Mononuclear cell (primary cell): ENCODE results near the gene CRAT. TPM values are rescaled to one million over a fixed set of nuclear protein-coding genes. Genes with fewer than 3 reads are reported as not detected.
"Not testable (repeated sequence)": the region's sequence is repeated elsewhere in the genome, so short reads cannot be mapped to it uniquely, and the experiment has no call there.

Source experiments
- H3K27me3 ChIP-seq: 2 replicates; pipeline ENCODE4 v1.6.0; 2011; ENCODE audit warnings: low read length, control low read depth; ENCODE audit not compliant: insufficient read depth
- H3K4me1 ChIP-seq: 2 replicates; pipeline ENCODE4 v1.5.1; 2011; ENCODE audit warnings: mild to moderate bottlenecking, low read length, control low read depth; ENCODE audit not compliant: insufficient read depth
- H3K4me3 ChIP-seq: 2 replicates; pipeline ENCODE4 v1.5.1; 2011; ENCODE audit warnings: mild to moderate bottlenecking, low read length, moderate library complexity
- H3K9me3 ChIP-seq: 2 replicates; pipeline ENCODE4 v1.5.1; 2011; ENCODE audit warnings: low read depth, mild to moderate bottlenecking, control low read depth, low read length
- total RNA-seq: library from RNA; depleted of rRNA; stranded (reverse); fragments of >200 nt; gene quantifications from one replicate; pipeline ENCODE4 v1.2.3, GENCODE V29; 2012

Gene CRAT
- total RNA-seq, 1 donor, result 11.6 TPM

DNA sequence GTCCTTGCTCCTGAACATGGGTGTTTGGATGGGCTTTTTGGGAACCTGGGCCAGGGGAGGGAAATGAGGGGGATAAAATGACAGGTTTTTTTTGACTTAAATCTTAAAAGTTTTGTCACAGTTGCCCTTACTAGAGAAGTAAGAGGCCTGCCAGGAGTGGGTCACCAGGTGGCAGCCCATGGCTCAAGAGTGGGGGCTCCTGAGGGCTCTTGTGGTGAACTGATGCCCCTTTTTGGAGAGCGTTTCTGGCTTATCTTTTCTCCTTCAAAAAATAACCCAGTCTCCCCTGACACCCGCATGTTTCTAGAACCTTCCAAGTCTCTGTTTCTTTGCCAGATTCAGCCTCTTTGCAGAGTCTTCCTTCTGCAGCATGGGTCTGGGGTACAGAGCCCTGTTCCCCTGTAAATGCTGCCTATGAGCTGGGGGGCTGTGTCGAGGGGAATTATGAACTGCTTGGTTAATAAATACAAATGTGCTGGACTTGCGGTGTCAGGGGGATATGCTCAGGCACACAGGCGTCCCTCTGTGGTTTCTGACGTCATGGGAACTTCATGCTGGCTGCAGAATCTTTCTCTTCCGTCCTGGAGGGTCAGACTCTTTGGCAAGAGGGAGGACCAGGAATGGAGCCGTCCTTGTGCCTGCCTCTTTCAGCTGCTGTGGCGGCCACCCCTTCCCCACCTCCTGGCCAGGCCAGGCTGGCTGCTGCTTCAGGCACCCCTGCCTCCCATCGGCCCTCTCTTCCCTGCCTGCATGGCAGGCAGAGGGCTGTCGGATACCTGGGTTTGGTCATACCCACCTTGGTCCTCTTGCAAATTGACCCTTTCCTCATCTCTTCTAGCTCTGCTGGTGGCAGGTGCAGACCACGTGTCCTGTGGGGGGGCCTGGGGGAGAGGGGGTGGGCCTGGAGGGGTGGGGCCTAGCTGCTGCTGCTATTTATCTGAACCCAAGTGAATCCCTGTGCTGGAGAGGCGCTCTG is 30.8 kb upstream of the CRAT start:
- Histone ChIP-seq H3K4me1 (peaks cover 42% of the 10 kb centered on the region), H3K4me3 (no peak overlapping the region)

DNA sequence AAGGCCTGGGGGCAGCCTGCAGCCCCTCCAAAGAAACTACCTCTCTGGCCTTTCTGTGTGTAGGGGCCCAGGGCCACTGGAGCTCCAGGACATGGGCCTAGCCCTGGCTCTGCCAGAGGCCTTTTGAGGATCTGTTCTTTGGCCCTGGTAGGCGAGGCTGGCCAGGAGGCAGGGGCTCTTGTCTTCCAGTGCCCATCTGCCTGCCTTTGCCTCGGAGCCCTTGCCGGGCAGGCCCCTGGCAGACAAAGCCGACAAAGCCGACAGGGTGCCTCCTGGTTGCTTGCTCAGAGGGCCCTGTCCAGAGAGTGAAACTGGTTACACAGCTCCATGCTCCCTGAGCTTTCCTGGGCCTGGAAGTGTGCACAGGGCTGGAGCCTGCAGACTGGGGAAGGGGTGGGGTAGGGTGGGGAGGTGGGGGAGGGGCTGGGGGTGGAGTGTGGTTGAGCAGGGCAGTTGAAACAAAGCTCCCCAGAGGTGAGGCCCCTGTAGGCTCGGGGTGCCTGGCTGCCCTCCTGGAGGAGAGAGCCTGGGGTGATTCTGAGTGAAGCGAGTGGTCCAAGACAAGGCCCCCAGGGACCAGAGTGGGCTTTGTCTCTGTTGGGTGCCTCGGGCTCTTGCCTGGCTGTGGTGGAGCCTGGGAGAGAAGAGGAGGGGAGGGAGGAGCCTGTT is 29.9 kb upstream of the CRAT start:
- peak overlapping the region; percentile 10 for H3K4me3 ChIP-seq

More for the DNA sequence above, 30.8 kb upstream of the CRAT start:
- Histone ChIP-seq H3K9me3 (no peaks in the 10 kb centered on the region), H3K27me3 (no peaks in the 10 kb centered on the region)

DNA sequence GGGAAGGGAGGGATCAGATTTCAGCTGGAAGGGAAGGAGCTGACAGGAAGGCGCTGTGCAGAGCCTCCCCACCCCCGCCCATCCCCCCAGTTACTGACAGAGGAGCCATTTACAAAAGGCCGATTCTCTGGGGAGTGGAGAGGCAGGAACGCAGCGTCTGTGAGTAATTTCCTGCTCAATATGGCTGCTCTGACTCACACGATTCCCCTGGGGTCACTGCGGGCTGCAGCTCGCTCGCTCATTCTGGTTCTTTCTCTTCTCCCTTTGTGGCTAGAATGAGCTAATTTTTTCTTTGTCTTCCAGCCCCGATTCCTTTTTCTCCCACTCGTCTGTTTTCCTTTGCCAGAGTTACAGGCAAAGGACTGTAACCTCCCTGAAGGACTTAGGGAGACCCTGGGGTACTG is 29.4 kb upstream of the CRAT start:
- Histone ChIP-seq H3K9me3 (no peaks in the 10 kb centered on the region), H3K4me1 (peaks cover 42% of the 10 kb centered on the region), H3K4me3 (peak overlapping the region; percentile 22), H3K27me3 (no peaks in the 10 kb centered on the region)

More for the DNA sequence above, 29.9 kb upstream of the CRAT start:
- H3K4me1 ChIP-seq, result peaks cover 42% of the 10 kb centered on the region
- H3K9me3 ChIP-seq, result no peaks in the 10 kb centered on the region
- H3K27me3 ChIP-seq, result no peaks in the 10 kb centered on the region

DNA sequence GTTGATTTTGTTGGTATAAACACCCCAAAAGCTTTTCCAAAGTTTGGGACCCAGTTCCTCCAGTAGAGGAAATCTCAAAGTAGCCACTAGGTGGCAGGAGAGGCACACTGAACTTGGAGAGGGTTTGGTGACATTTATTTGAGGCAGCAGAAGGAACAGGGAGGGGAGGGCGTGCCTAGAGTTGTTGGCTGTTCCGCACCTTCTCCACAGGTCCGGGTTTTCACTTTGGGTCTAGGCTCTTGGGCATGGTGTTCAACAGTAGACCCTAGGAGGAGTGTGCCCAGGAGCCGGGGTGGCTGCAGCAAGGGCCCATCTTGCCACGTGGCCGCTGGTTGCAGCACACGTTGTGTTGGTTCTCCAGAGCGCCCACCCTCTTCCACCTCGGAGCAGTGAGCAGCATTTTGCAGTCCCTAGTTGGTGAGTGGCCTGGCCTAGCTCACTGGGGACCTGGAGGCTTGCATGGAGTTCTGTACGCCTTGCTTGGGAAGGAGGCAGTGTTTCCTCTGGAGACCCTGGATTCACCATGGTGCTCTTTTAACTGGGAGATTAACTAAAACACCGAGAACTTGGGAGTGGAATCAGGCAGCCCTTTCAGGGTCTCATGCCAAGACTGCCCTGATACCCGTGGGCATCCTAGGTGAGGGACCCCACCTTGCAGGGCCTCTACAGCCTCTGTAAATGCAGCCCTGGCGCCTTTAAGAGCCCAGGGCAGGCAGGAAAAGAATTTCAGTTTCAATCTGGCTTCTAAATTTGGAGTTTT is 28.8 kb upstream of the CRAT start:
- no peaks in the 10 kb centered on the region for H3K27me3 ChIP-seq
- no peaks in the 10 kb centered on the region for H3K9me3 ChIP-seq
- H3K4me3 ChIP-seq, result peak overlapping the region; percentile 22
- H3K4me1 ChIP-seq, result peaks cover 42% of the 10 kb centered on the region

DNA sequence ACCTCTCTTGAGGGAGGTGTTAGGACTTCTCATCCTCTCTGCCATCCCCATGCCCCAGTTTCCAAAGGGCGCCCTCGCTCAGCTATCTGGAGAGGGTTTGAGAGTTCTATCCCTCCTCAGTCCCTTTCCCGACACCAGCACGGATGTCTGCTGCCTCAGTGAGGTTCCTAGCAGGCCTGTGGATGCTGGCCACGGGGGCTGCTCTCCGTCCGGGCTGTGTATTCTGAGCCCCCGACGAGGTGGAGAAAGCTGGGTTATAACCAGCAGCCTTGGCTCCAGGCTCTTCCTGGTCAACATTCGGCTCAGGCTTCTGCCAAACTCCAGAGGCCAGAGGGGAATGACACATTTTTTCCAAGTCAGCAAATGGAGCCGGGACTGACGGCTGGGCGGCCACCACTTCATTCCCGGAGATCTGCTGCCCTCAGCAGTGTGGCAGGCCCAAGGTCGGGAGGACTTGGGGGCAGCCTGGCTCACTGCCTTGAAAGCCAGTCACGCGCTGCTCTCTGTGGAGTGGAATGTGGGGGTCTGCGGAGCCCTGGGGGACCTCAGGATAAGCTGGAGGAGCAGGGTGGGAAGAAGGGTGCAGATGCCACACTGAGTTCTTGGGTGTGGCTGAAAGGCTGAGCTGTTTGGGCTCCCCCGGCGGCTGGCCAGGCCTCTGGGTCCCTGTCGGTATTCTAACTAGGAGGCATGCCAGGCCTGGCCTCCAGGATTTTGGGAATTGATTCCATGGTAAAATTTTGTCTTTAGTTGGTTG is 28.1 kb upstream of the CRAT start:
- H3K4me1 ChIP-seq, result peaks cover 42% of the 10 kb centered on the region
- H3K27me3 ChIP-seq, result no peaks in the 10 kb centered on the region
- no peak overlapping the region for H3K4me3 ChIP-seq
- no peaks in the 10 kb centered on the region for H3K9me3 ChIP-seq

DNA sequence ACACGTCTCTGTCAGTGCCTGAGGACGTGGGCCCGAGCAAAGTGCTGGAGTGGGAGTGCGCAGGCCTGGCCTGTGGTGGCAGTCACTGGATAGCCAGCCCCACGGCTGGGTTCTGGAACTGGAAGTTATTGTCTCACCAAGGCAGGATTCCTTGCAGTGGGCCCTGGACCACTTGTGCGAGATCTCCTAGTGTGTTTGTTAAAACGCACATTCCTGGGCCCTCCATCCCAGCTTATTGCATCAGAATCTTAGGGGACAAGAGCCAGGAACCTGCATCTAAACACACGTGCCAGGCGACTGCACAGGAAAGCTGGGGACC is 27.5 kb upstream of the CRAT start:
- Histone ChIP-seq H3K27me3 (no peaks in the 10 kb centered on the region), H3K4me1 (peaks cover 40% of the 10 kb centered on the region), H3K4me3 (no peak overlapping the region), H3K9me3 (no peaks in the 10 kb centered on the region)

DNA sequence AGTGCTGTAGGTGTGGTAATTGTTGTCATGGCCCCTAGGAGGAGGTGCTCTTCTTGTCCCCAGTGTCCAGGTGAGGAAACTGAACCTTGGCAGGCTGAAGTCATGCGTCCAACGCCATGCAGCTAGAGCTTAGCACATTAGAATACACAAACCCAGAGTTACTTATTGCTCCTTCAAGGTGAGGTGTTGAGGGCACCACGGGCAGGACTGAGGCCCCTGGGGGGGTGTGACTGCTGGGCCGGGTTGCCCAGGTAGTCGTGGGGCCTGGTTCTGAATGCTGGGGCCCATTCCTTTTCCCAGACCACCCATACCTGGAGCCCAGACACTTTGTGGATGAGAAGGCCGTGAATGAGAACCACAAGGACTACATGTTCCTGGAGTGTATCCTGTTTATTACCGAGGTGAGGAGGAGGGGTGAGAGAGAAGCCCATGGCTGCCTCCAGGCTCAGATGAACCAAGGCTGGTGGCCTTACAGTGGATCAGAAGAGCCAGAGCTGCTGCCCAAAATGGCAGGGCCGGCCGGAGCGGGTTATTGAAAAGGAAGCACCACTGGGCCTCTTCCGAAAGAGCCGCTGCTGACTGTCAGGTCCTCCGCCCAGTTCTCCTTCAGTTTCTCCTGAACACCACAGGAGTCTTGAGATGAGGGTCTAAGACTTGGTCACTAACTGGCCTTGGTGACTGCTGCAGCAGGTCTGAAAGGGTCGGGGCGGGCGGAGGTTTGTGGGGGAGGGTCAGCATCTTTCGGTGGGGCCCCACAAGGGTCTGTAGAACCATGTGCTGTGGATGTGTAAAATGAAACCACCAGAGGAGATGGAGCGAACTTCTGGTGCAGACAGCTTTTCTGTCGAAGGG is 26.9 kb upstream of the CRAT start:
- H3K4me3 ChIP-seq, result no peak overlapping the region
- H3K9me3 ChIP-seq, result no peaks in the 10 kb centered on the region
- H3K4me1 ChIP-seq, result peaks cover 34% of the 10 kb centered on the region
- no peaks in the 10 kb centered on the region for H3K27me3 ChIP-seq

DNA sequence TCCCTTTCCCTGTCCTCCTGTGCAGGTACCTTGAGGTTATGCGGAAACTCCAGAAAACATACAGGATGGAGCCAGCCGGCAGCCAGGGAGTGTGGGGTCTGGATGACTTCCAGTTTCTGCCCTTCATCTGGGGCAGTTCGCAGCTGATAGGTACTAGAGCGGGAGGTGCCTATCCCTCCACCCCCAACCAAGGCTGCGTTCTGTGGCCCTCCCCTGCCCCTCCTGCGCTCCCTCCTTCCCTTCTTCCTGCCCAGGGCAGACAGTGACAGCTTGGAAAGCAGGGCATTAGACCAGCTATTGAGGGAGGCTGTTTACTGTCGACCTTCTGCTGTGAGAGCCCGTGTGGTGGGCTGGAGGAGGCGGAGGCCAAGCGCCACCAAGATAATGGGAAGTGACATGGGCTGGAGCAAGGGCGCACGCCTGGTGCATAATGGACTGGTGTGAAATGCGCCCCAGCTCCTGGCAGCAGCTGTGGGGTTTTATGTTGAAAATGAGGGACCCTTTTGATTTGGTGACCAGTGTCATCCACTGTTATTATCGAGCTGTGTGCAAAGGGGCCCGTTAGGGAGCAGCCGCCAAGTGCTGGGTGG is 25.9 kb upstream of the CRAT start:
- Histone ChIP-seq H3K4me1 (peaks cover 28% of the 10 kb centered on the region), H3K27me3 (no peaks in the 10 kb centered on the region)

DNA sequence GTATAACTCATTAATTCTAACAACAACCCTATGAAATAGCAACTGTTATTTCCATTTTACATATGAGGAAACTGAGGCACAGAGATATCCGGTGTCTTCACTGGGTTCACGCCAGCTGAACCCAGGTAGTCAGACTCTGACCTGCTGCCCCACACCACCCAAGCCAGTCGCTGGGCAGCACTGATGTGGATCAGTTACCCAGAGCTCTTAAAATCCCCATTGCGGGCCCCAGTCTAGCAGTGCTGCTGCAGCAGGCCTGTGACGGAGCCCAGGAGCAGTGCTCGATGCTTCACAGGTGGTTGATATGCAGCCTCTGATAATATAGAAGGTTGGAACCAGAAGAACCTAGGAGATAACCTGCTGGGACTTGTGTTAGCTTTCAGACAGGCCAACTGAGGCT is 24.9 kb upstream of the CRAT start:
- Histone ChIP-seq H3K4me1 (peaks cover 20% of the 10 kb centered on the region), H3K4me3 (no peak overlapping the region), H3K27me3 (no peaks in the 10 kb centered on the region), H3K9me3 (no peaks in the 10 kb centered on the region)

More for the DNA sequence above, 25.9 kb upstream of the CRAT start:
- Histone ChIP-seq H3K9me3 (no peaks in the 10 kb centered on the region), H3K4me3 (no peak overlapping the region)

DNA sequence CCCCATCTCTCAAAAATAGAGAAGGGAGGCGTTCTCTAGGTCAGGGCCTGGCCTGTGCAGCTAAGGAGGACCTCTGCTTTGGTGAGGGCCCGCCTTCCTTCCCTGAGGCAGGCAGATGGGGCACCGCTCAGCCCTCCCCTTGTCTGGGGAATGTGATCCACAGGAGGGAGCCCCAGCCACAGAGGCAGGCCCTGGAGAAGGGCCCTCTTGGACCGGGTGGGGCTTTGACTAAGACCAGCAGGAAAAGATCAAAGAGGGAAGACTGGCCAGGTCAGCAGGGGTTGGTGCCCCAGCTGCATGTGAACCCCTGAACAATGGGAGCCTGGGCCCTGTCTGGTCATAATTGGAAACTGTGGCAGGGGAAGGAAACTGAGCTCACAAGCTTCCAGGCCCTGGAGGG is 22.5 kb upstream of the CRAT start:
- Histone ChIP-seq H3K4me1 (peaks cover 6% of the 10 kb centered on the region), H3K9me3 (no peaks in the 10 kb centered on the region), H3K4me3 (no peak overlapping the region), H3K27me3 (no peaks in the 10 kb centered on the region)

DNA sequence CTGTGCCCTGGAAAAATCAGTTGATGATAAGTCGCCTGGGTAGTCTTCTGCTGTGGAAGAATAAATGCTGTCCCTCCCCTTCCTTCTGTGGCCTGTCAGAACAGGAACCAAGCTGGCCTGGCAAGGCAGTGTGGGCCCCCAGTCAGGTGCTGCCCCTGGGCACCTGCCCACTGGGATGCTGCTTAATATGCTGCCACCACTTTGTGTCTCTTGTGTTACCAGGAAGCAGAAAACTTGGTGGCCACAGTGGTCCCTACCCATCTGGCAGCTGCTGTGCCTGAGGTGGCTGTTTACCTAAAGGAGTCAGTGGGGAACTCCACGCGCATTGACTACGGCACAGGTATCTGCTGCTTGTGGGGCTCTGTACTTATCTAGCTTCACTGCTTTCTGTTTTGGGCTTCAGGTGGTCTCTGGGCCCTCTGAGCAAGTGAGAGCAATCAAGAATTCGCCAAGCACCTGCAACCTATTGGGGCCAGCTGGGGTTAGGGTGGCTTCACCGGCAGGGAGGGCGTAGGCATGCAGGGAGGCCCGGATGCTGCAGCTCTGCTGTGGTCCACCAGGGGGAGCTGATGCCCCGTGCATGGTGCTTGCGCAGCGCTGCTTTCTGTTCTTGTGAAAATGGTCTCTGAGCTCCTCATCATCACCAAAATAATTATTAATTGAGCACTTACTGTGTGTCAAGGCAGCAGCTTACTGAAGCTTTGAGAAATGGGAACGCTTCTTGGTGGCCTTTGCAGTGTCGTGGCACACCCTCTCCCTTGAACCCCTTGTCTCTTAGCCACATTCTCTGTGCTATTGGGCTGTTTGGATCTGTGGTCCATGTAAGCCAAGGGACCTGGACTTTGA is 20.9 kb upstream of the CRAT start:
- peaks cover 6% of the 10 kb centered on the region for H3K4me1 ChIP-seq

DNA sequence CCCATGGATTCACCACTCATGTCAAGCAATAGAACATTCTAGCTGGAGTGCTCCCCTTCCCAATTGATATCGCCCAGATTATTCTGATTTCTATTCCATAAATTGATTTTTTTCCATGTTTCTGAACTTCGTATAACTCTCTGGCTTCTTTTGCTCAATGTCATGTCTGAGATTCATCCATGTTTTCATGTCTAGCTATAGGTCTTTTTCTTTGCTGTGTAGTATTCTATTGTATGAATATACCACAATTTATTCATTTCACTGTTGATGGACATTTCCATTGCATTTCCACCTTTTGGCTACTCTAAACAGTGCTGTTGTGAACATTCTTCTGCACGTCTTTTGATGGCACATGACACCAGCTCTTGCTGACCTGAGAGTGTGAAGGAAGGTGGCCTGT is 20.2 kb upstream of the CRAT start:
- Histone ChIP-seq H3K27me3 (no peaks in the 10 kb centered on the region), H3K9me3 (no peaks in the 10 kb centered on the region), H3K4me3 (no peak overlapping the region), H3K4me1 (peaks cover 6% of the 10 kb centered on the region)

More for the DNA sequence above, 20.9 kb upstream of the CRAT start:
- Histone ChIP-seq H3K27me3 (no peaks in the 10 kb centered on the region), H3K4me3 (no peak overlapping the region), H3K9me3 (no peaks in the 10 kb centered on the region)

DNA sequence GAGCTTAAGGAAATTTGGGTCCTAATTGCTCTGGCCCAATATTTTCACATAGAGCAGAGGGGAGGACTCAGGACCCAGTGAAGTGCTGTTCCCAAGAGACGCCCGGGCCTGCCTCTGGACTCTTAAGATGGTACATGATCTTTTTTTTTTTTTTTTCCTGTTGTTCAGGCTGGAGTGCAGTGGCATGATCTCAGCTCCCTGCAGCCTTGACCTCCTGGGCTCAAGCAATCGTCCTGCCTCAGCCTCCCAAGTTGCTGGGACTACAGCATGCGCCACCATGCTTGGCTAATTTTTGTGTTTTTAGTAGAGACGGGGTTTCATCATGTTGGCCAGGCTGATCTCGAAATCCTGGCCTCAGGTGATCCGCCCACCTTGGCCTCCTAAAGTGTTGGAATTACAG is 19.7 kb upstream of the CRAT start:
- not testable (repeated sequence) for H3K27me3 ChIP-seq, H3K9me3 ChIP-seq, H3K4me3 ChIP-seq, H3K4me1 ChIP-seq
